ENCODE measurements around the gene FOXN1.

The FOXN1 gene

DNA sequence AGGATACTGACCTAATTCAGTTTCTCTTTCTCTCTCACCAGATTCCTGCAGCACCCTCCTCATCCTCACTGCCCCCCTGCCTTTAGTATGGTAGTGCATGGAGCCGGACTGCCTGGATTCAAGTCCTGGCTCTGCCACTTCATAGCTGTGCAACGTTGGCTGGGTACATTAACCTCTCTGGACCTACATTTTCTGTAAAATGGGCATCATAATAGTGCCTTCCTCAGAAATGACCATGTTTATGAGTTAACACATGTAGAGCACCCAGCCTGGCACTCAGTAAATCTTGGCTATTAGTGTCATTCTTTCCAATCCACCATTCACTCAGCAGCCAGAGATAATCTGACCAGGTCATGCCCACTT lies 39.0 kb downstream of the FOXN1 start:
- in situ Hi-C loops (cut with MboI; ENCODE audit: low sequenced_read_pairs): no loop called here

DNA sequence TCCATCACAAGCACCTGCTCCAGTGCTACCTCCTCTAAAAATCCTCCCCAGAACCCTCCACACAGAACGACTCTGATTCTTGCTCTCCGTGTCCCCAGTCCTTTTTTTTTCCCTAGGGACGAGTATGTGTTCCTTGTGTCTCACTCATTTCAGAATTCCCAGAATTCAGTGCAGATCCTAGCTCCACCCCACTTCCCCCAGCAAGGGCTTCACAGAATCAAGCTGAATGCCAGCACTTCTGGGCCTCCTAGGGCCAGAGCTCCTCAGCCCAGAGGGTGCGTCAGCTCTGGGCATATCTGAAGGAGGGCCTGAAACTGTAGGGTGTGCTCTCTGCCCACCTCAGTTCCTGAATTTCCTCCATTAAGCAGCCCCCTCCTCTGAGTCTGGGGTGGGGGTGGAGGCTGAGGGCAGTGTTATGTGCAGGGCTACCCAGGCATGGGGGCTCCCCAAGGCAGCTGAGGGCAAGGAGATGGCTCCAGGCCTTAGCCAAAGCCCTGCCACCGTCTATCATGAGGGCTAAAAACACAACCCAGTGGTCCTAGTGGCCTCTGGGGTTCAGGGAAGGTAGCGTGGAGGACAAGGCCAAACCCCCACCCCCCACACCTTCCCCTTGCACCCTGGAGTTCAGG lies 39.8 kb downstream of the FOXN1 start:
- in situ Hi-C loops (cut with MboI; ENCODE audit: low sequenced_read_pairs): no loop called here

DNA sequence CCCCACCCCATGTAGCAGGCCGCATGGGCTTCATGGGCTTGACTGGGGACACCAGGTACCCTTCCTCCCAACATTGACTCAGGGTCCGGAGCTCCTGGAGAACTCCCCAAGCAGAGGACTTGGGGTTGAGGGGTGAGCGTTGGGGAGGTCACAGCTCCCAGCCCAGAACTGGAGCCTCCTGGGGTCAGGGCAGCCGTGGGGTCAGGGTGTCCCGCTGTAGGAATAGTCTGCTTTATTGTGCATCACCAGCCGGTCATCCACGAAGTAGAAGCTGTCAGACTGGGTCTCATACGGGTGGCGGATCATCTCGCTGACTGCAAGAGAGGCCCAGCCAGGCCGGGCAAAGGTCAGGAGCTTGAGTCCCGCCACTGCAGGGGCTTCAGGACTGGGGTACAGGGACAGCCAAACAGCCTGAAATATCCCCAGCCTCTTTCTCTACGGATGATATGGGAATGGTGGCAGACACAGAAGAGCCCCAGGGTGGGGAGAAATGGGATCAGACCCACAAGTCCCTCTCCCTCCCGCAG lies 41.0 kb downstream of the FOXN1 start:
- in situ Hi-C loops (cut with MboI; ENCODE audit: low sequenced_read_pairs): no loop called here

DNA sequence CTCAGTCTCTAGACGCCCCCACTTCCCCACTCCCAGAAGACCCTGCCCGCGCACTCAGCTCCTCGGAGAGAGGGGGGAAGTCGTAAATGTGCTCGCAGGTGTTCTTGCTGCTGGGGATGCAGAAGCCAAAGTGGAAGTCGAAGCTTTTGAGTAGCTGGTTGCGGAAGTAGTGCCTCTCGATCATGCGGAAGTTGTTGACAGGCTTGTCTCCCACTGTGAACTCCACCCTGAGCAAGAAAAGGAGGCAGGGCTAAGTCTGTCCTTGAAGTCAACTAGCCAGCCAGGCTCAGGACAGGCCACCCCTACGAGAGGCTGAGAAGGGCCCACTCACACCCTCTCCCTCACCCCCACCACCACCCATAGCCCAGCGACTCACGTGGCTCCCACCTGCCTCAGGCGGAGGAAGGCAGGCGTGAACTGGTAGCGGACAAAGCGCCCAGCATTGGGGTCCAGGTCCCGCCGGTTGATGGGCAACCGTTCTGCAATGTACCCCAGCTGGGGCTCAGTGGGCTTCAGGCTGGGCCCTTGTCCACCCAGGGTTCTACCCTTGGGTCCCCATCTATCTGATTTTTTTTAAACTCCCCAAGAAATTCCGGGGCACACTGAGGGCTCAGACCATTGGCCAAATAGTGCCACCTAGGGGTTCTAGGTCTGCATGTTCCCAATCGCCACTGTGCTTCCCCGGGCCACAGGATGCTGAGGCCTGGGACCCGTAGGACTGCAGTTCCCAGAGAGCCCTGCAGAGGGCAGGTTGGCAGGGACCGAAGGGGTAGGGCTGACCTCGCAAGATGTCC lies 41.7 kb downstream of the FOXN1 start:
- in situ Hi-C loops (cut with MboI; ENCODE audit: low sequenced_read_pairs): no loop called here

DNA sequence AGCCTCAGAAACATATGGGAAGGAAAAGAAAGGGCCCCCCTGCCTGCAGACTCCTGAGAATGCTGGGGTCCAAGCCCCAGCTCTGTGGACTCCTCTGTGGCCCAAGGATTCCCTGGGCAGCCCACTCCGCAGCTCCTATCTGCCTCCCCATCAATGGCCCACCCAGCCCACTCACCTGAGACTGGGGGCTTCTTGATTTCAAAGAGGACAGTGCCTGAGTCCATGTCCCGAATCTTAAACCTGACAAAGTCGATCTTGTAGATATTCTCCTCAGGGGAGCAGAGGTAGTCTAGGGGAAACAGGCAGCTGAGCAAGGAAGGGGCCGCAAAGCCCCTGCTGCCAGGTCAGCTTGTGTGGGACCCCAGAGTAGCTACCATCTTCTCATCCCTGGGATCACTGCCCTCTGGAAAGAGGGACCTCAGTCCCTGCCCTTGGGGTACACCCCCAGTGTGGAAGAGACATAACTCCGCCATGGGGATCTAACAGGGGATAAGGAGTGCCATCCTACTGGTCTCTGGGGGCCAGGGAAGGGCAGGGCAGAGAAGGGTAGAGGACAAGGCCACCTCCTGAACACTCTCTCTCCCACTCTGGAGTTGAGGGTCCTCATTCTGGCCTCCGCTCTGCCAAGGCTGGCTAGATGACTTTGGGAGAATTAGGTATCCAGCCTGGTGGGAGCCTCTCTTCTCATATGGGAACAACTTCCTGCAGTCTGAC lies 42.4 kb downstream of the FOXN1 start:
- in situ Hi-C loops (cut with MboI; ENCODE audit: low sequenced_read_pairs): no loop called here

DNA sequence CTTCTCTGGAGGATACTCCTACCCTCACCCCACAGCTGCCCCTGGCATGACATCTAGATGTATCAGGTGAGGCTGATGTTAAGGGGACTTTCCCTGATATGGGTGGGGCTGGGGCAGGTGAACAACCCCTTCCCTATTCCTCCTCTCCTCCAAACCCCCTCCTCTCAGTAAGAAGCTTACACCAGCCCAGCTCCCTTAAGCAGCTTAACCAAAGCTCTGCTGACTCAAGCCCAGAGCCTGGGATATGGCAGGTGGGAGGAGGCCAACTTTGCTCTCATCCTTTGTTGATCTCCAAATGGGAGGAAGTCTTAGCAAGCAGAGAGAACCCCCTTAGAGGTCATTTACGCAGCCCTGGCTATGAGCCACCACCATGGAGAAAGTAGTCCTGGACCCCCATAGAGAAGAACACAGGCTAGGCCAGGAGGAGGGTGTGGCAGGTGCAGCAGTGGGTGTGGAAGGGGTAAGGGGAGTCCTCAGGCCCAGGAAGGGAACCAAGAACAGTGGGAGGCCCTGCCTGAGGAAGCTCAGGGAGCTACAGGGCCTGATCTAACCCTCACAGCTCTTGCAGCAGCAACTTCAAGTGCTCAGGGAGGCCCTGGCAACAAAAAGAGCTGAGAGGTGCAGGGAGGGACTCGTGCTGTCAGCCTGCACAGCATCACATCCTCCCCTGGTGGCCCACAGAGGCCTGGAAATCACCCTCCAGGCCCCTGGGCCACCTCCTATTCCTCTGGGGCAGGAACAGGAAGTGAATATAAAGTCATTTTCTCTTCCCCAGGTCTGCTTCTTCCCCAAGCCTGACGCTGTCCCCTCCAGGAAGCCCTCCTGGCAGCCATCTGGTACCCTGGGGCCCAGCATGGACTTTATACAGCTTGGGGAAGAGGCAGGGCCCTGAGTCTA lies 43.3 kb downstream of the FOXN1 start:
- in situ Hi-C loops (cut with MboI; ENCODE audit: low sequenced_read_pairs): no loop called here

DNA sequence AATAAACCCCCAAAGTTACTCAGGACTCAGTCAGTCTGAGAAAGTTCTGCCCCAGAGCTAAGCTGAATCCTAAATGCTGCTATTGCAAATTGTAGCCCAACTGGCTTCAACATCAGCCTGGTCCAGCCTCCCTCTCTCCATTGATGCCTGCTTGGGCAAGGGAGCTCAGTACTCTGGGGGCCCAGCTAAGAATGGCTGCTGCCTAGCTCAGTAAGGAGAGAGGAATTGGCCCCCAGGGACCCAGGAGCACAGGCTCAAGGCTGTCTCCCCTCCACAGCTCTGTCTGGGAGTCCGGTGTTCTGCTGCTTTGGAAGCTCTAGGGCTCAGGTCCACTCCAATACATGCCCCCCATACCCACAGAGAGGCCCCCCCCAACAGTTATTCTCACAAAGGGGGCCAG lies 44.7 kb downstream of the FOXN1 start:
- in situ Hi-C loops (cut with MboI; ENCODE audit: low sequenced_read_pairs): no loop called here

DNA sequence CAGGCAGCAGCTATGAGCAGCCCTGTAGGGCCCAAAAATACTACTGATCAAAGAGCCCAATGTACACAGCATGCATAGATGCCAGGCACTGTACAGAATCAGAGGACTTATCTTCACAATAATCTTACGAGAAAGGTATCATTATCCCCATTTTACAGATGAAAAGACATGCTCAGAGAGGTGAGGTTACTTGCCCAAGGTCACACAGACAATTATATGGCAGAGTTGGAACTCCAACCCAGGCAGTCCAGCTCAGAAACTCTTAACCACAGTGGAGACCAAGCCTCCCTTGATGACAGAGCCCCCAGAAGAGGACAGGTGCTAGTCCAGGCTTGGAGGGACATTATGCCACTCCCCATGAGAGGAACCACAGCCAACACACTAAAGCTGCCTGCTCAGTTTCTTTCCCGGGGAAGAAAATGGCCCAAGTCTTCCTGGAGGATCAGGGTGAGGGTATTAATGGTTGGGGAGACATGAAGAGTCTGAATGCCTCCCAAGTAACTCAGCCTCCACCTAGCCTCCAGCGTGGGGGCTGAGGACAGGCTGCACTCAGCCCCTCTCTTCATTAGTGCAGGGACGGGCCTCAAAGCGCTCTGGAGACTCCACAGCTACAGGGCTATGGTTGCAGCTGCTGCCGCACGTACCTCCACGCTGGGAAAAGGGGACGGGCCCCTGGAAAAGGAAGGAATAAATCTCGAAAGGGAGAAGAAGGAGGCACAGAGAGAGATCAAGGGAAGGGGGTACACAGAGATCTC lies 45.5 kb downstream of the FOXN1 start:
- in situ Hi-C loops (cut with MboI; ENCODE audit: low sequenced_read_pairs): no loop called here

DNA sequence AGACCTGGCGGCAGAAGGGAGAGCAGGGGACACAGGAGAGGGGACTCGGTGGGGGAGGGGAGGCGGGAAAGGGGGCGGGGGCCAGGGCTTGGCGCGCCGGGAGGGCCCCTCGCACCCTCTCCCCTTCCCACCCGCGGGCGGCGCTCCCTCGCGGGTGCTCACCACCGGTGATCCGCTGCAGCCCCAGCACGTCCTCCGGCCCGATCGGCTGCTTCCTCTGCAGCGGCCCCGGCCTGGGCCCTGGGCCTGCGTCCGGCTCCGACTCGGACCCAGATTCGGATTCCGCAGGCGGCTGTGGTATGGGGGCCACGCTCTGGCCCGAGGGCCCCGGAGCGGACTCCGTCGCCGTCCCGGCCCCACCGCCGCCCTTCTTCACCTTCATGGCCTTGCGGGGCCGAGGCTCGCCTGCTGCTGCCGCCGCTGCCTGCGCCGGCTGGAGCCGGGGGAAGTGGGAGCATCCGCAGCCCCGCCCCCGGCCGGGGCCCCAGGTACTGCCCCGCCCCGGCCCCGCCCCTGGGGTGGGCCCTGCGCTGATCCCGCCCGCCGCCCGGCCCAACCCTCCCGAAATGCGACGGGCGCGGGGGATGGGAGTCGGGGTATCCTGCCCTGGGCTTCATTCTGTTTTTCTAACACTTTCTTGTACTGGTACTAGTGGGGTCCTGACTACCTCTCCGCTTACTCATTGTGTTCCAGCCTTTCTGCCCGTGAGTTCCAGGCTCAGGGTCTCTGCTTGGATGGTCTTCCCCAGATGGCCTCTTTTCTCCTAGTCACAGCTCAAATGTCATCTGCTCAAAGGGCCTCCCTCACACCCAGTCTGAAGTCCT lies 46.2 kb downstream of the FOXN1 start, which contains the start of gene UNC119:
UNC119 (minus strand) TSS at position 449 of the 824 bp plus-strand sequence; CDS start at position 382, 67 bp downstream.
- in situ Hi-C loops (cut with MboI; ENCODE audit: low sequenced_read_pairs): no loop called here

DNA sequence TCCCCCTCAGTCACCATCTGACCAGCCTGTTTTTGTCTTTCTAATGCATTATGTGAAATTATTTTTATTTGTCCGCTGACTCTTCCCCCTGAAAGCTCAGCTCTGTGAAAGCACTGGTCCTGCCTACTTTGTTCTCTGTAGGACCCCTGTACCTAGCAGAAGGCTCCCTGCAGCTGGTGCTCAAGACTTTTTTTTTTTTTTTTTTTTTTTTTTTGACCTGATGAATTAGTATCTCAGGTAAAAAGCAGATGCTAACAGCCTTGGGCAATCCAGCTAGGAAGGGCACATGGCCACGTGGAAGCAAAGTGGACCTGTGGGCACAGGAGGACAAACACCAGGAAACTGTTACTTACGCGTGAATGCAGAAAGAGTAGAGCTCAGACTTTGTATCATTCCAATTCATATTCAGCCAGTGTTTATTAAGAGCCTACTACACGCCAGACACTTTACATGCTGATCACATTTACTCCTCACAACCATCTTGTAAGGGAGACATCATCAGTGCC lies 46.9 kb downstream of the FOXN1 start:
- in situ Hi-C loops (cut with MboI; ENCODE audit: low sequenced_read_pairs): no loop called here

DNA sequence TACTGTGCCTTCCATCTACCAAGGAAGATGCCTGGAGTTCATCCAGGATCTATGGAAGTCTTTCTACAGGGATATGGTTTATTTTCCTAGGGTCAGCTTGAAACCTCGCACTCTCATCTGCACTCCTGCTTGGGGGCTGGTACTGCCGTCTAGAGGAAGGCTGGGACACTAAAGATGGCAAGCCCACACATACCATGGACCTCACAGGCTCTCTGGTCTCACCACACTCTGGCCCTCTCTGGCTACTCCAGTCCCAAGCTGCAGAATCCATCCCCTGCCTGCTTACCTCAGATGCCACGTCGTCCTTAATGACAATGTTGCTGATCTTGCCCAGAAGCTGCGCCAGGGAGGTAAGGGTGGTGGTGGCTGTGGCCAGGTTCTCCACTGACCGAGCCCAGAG lies 48.4 kb downstream of the FOXN1 start:
- in situ Hi-C loops (cut with MboI; ENCODE audit: low sequenced_read_pairs): no loop called here

DNA sequence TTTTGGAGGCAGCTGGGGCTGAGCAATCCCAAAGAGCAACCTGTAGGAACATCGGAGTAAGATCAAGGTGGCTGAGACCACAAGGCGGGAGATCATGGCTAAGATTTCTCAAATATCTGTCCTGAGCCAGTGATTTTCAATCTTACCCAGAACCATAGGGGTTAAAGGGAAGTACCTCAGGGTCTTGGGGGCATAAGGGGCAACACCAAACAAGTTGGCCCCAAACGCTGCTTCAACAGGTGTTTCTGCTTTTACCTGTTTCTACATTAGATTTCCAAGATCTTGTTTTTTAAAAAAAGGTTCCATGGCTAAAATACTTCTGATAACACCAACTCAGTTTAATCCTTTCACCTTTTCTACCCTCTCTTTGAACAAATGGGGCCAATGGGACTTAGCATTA lies 48.9 kb downstream of the FOXN1 start:
- in situ Hi-C loops (cut with MboI; ENCODE audit: low sequenced_read_pairs): no loop called here

DNA sequence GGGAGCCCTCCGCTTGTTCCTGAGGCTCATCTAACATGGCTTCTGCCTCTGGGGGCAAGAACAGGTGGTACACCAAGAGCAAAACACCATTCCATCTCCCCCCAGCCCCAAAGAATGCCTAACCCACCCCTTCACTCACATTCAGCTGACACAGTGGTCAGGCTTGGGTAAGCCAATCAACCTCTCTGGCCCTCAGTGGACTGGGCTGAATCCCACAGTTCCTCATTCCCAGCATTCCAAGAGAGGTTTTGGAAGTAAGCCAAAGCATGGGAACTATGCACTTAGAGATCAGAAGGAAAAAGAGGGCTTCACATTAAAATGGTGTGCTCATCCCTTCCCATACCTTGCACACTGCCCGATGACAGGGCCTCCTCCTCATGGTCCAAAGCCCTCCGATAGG lies 57.3 kb downstream of the FOXN1 start:
- in situ Hi-C loops (cut with MboI; ENCODE audit: low sequenced_read_pairs): no loop called here

DNA sequence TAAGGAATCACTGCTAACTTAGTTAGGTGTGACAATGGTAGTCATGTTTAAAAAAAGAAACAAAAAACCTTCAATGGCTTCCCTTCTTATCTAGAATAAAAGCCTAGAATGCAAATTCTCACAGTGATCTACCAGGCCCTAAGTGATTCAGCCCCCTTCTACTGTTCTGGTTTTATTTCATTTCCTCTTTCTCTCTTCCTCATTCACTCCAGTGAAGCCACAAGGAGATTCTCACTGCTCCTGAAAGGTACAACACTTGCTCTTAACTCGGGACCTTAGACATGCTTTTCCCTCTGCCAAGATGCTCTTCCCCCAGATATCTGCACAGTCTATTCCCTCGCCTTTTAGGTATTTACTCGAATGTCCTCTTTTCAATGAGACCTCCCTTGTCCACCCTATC lies 61.5 kb downstream of the FOXN1 start:
- in situ Hi-C loops (cut with MboI; ENCODE audit: low sequenced_read_pairs): no loop called here

DNA sequence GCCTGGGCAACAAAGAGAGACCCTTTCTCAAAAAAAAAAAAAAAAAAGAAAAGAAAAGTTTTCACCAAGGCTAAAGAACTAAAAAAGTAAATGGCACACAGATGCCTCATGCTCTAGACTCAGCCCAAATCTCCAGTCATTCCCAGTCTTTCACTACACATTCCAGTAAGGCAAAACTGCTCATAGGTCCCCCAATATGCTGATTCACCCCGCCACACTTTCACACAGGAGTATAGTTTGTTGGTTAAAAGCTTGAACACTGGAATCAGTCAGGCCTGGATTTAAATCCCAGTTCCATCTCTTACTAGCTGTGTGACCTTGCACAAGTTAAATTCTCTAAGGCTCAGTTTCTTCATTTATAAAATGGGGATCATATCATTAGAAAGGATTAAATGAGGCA lies 63.3 kb downstream of the FOXN1 start:
- in situ Hi-C loops (cut with MboI; ENCODE audit: low sequenced_read_pairs): no loop called here

DNA sequence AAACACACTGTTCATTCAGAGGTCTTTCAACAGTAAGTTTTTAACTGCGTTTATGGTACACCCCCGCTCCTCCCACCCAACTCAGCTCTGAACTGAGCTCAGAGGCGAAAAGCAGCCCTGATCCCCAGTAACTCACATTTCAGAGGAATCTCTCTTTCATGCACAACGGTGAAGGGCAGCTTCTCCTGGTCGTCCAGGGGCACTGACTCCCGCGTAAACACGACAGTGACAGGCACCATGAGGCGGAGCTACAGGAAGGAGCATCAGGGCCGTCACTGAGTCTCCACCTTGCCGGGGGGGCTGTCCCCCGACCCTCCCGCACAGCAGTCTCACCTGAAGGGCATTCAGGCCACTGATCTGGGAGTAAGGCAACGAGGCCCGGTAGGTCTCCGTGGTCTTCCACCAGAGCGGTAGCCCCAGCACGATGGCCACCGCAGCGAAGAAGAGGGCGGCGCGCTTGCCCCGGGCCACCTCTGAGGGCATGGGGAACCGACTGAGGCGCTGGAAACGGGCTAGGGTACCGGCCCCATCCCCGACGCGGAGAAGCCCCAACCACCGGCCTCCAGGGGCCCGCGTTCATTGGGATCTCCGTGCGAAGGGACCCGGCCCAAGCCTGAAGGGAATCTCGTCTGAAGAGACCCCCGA lies 64.7 kb downstream of the FOXN1 start:
- in situ Hi-C loops (cut with MboI; ENCODE audit: low sequenced_read_pairs): no loop called here

DNA sequence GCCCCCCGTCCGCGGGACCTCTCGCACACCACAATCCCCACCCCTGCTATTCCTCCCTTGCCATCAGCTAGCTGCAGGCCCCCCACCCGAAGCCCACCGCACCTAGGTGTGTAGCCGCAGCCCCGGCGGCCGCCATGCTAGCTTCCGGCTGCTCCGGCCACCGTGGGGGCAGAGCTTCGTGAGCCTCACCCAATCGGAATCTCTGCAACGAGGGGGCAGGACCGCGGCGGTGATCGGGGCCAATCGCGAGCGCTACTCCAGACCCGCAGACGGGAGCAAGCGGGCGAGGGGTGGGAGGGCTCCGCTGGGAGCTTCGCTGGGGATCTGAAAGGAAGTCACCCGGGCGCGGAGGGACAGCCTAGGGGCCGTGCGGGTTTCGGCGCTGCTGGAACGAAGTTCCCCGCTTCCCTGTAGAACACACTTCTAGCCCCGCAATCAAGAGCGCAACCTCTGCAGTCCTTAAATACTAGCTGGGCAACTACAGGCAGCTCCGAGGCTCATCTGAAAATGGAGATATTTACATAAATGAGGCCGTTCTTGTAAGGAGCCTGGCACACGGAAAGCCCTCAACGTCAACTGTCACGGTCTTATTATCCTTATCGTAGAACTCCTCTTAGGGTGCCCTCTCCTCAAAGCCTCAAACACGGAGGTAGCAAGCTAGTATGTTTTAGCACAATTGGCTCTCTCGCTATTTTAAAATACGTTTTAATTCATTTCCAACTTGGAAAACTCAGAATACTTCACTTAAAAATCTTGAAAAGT lies 65.4 kb downstream of the FOXN1 start, which contains the start of gene PIGS:
PIGS (minus strand) TSS at position 164 of the 762 bp plus-strand sequence; CDS start at position 136, 28 bp downstream.
- in situ Hi-C loops (cut with MboI; ENCODE audit: low sequenced_read_pairs): no loop called here
